ENCODE data around the gene RAMP3.

Gene RAMP3

GRCh38 chr7:45119550-45119949 lies 38.0 kb upstream of the RAMP3 start:
- Histone ChIP-seq H3F3A (ENCODE audit: low read depth) (no peaks in the 10 kb centered on the region), H3K79me2 (ENCODE audit: insufficient read depth, low read length) (no peaks in the 10 kb centered on the region), H2AFZ (ENCODE audit: low read length) (no peak overlapping the region), H3K9me2 (replicated peaks; ENCODE audit: low read depth, low read length) (no peaks in the 10 kb centered on the region), H4K20me1 (ENCODE audit: insufficient read depth, low read length, poor library complexity, severe bottlenecking) (no peaks in the 10 kb centered on the region), H3K4me2 (ENCODE audit: low read depth, low read length, poor library complexity, severe bottlenecking) (no peak overlapping the region), H3K27me3 (ENCODE audit: insufficient read depth, low read length, poor library complexity, severe bottlenecking) (no peaks in the 10 kb centered on the region), H3K9me3 (ENCODE audit: insufficient read depth, low read depth, low read length) (no peaks in the 10 kb centered on the region), H3K4me3 (ENCODE audit: low read length, poor library complexity, severe bottlenecking) (no peak overlapping the region), H3K36me3 (ENCODE audit: insufficient read depth, low read length) (no peaks in the 10 kb centered on the region), H3K9ac (ENCODE audit: low read depth, low read length, poor library complexity, severe bottlenecking) (no peak overlapping the region), H3K4me1 (ENCODE audit: insufficient read depth, low read length, poor library complexity, severe bottlenecking) (peaks cover 5% of the 10 kb centered on the region)
- TF ChIP-seq CTCF (conservative IDR thresholded peaks at IDR 0.05; ENCODE audit: low read length) (no peak), EZH2phosphoT487 (IDR thresholded peaks at IDR 0.05; ENCODE audit: borderline replicate concordance) (no peak)

GRCh38 chr7:45122975-45123860 lies 34.4 kb upstream of the RAMP3 start:
- no peaks in the 10 kb centered on the region for H3K27me3 ChIP-seq (ENCODE audit: insufficient read depth, low read length, poor library complexity, severe bottlenecking)
- H3K36me3 ChIP-seq (ENCODE audit: insufficient read depth, low read length), result no peaks in the 10 kb centered on the region
- no peaks in the 10 kb centered on the region for H3F3A ChIP-seq (ENCODE audit: low read depth)
- H2AFZ ChIP-seq (ENCODE audit: low read length), result peak overlapping the region; percentile 82
- H3K4me1 ChIP-seq (ENCODE audit: insufficient read depth, low read length, poor library complexity, severe bottlenecking), result peaks cover 5% of the 10 kb centered on the region
- H3K4me3 ChIP-seq (ENCODE audit: low read length, poor library complexity, severe bottlenecking), result no peak overlapping the region
- peak overlapping the region; percentile 44 for H3K9ac ChIP-seq (ENCODE audit: low read depth, low read length, poor library complexity, severe bottlenecking)
- H3K79me2 ChIP-seq (ENCODE audit: insufficient read depth, low read length), result no peaks in the 10 kb centered on the region
- peak overlapping the region; percentile 36 for H3K4me2 ChIP-seq (ENCODE audit: low read depth, low read length, poor library complexity, severe bottlenecking)
- H4K20me1 ChIP-seq (ENCODE audit: insufficient read depth, low read length, poor library complexity, severe bottlenecking), result no peaks in the 10 kb centered on the region
- no peak for TF ChIP-seq EZH2phosphoT487 (IDR thresholded peaks at IDR 0.05; ENCODE audit: borderline replicate concordance)
- no peak for TF ChIP-seq CTCF (conservative IDR thresholded peaks at IDR 0.05; ENCODE audit: low read length)
- no peaks in the 10 kb centered on the region for H3K9me2 ChIP-seq (replicated peaks; ENCODE audit: low read depth, low read length)
- no peaks in the 10 kb centered on the region for H3K9me3 ChIP-seq (ENCODE audit: insufficient read depth, low read depth, low read length)

- TF ChIP-seq CTCF (conservative IDR thresholded peaks at IDR 0.05; ENCODE audit: low read length) (no peak), EZH2phosphoT487 (IDR thresholded peaks at IDR 0.05; ENCODE audit: borderline replicate concordance) (no peak)
- Histone ChIP-seq H3K4me1 (ENCODE audit: insufficient read depth, low read length, poor library complexity, severe bottlenecking) (peaks cover 5% of the 10 kb centered on the region), H3K4me3 (ENCODE audit: low read length, poor library complexity, severe bottlenecking) (no peak overlapping the region), H3K9me3 (ENCODE audit: insufficient read depth, low read depth, low read length) (no peaks in the 10 kb centered on the region), H4K20me1 (ENCODE audit: insufficient read depth, low read length, poor library complexity, severe bottlenecking) (no peaks in the 10 kb centered on the region), H3F3A (ENCODE audit: low read depth) (no peaks in the 10 kb centered on the region), H3K4me2 (ENCODE audit: low read depth, low read length, poor library complexity, severe bottlenecking) (no peak overlapping the region), H3K9ac (ENCODE audit: low read depth, low read length, poor library complexity, severe bottlenecking) (peak overlapping the region; percentile 44), H3K36me3 (ENCODE audit: insufficient read depth, low read length) (no peaks in the 10 kb centered on the region), H3K9me2 (replicated peaks; ENCODE audit: low read depth, low read length) (no peaks in the 10 kb centered on the region), H2AFZ (ENCODE audit: low read length) (no peak overlapping the region; the same call in 1 of the 2 replicates), H3K79me2 (ENCODE audit: insufficient read depth, low read length) (no peaks in the 10 kb centered on the region), H3K27me3 (ENCODE audit: insufficient read depth, low read length, poor library complexity, severe bottlenecking) (no peaks in the 10 kb centered on the region)
Observed at GRCh38 chr7:45123913-45124710, 33.5 kb upstream of the RAMP3 start.

Data from Loucy (cell line).